SU-DHL-6 (cell line): ENCODE results near the gene ADAMTS17.

Source experiments
- H2AFZ ChIP-seq: fragments of 200-600 bp; sonication (generic); 2 replicates; pipeline ENCODE4 v1.6.1; 2014; ENCODE audit warnings: low read depth, mild to moderate bottlenecking, moderate library complexity, mixed read lengths, antibody characterized with exemption, low read length; ENCODE audit not compliant: severe bottlenecking
- H3F3A ChIP-seq: fragments of 200-600 bp; shearing (Covaris generic); 2 replicates; pipeline ENCODE4 v1.6.0; 2016; ENCODE audit warnings: antibody characterized with exemption, mild to moderate bottlenecking; ENCODE audit not compliant: insufficient read depth
- H3K27ac ChIP-seq: fragments of 200-600 bp; sonication (generic); 2 replicates; pipeline ENCODE4 v1.5.1; 2016; ENCODE audit warnings: low read depth, mild to moderate bottlenecking, low read length, moderate library complexity, mixed read lengths
- H3K27me3 ChIP-seq: fragments of 200-600 bp; sonication (generic), shearing (Covaris generic); 2 replicates; pipeline ENCODE4 v1.6.0; 2014; ENCODE audit warnings: mild to moderate bottlenecking, low read length
- H3K36me3 ChIP-seq: fragments of 200-600 bp; sonication (generic); 2 replicates; pipeline ENCODE4 v1.6.1; 2014; ENCODE audit warnings: mild to moderate bottlenecking, low read length, mixed read lengths
- H3K4me2 ChIP-seq: fragments of 300-600, 200-600 bp; shearing (Covaris generic), sonication (generic); 2 replicates; pipeline ENCODE4 v1.6.0; 2014; ENCODE audit warnings: low read length, low read depth, mild to moderate bottlenecking; ENCODE audit not compliant: poor library complexity, severe bottlenecking
- H3K4me3 ChIP-seq: fragments of 200-600 bp; sonication (generic); 2 replicates; pipeline ENCODE4 v1.5.1; 2014; ENCODE audit warnings: antibody characterized with exemption, low read length, mild to moderate bottlenecking, mixed read lengths; ENCODE audit not compliant: insufficient read depth, poor library complexity, severe bottlenecking
- H3K79me2 ChIP-seq: fragments of 200-600 bp; sonication (generic); 2 replicates; pipeline ENCODE4 v1.6.1; 2014; ENCODE audit warnings: mild to moderate bottlenecking, low read length, moderate library complexity; ENCODE audit not compliant: insufficient read depth
- H3K9ac ChIP-seq: fragments of 200-600 bp; sonication (generic); 2 replicates; pipeline ENCODE4 v1.7.0; 2014; ENCODE audit warnings: mild to moderate bottlenecking, low read length
- H3K9me2 ChIP-seq: fragments of 200-600 bp; sonication (generic); replicated peaks from 2 replicates; pipeline ENCODE4 v1.6.1; 2014; ENCODE audit warnings: low read length; ENCODE audit not compliant: insufficient read depth
- H3K9me3 ChIP-seq: fragments of 200-600 bp; sonication (generic); 2 replicates; pipeline ENCODE4 v1.6.1; 2014; ENCODE audit warnings: low read length, mixed read lengths; ENCODE audit not compliant: insufficient read depth
- H4K20me1 ChIP-seq: fragments of 200-600 bp; sonication (generic); 2 replicates; pipeline ENCODE4 v1.6.1; 2014; ENCODE audit warnings: low read depth, mild to moderate bottlenecking, antibody characterized with exemption, low read length, moderate library complexity, mixed read lengths
- CTCF ChIP-seq: fragments of 200-600 bp; sonication (generic); IDR thresholded peaks from one replicate; pipeline ENCODE4 v1.5.1; 2017; ENCODE audit warnings: antibody characterized with exemption, mild to moderate bottlenecking, low read length, moderate library complexity; ENCODE audit not compliant: insufficient read depth, poor library complexity, severe bottlenecking
- EZH2phosphoT487 ChIP-seq: fragments of 200-600 bp; sonication (generic), shearing (Covaris generic); conservative IDR thresholded peaks from 2 replicates; pipeline ENCODE4 v1.6.1; 2018; ENCODE audit warnings: mild to moderate bottlenecking, antibody characterized with exemption, low read length, moderate library complexity, mixed read lengths

The ADAMTS17 gene

GRCh38 chr15:100261302-100262240, 80.2 kb downstream of the ADAMTS17 start:
- H3F3A ChIP-seq = no peaks in the 10 kb centered on the region
- no peak overlapping the region for H3K4me3 ChIP-seq
- no peaks in the 10 kb centered on the region for H3K9me2 ChIP-seq
- no peaks in the 10 kb centered on the region for H3K27me3 ChIP-seq
- H3K36me3 ChIP-seq = no peaks in the 10 kb centered on the region
- TF ChIP-seq EZH2phosphoT487 (no peak), CTCF (no peak)
- H2AFZ ChIP-seq = no peak overlapping the region
- H3K9me3 ChIP-seq = no peaks in the 10 kb centered on the region
- no peak overlapping the region for H3K4me2 ChIP-seq
- H4K20me1 ChIP-seq = no peaks in the 10 kb centered on the region
- H3K9ac ChIP-seq = no peak overlapping the region
- no peaks in the 10 kb centered on the region for H3K79me2 ChIP-seq
- no peak overlapping the region for H3K27ac ChIP-seq

GRCh38 chr15:100259266-100259665, 82.5 kb downstream of the ADAMTS17 start:
- Histone ChIP-seq H3K36me3 (no peaks in the 10 kb centered on the region), H3K79me2 (no peaks in the 10 kb centered on the region), H3K4me2 (no peak overlapping the region), H3K27me3 (no peaks in the 10 kb centered on the region), H3K9me3 (no peaks in the 10 kb centered on the region), H3F3A (no peaks in the 10 kb centered on the region), H3K9ac (no peak overlapping the region), H3K4me3 (no peak overlapping the region), H3K27ac (no peak overlapping the region), H2AFZ (no peak overlapping the region), H3K9me2 (no peaks in the 10 kb centered on the region), H4K20me1 (no peaks in the 10 kb centered on the region)
- TF ChIP-seq CTCF (no peak), EZH2phosphoT487 (no peak)

- no peak overlapping the region for H3K4me2 ChIP-seq
- H3K9me2 ChIP-seq = no peaks in the 10 kb centered on the region
- no peak overlapping the region for H3K27ac ChIP-seq
- H3K9ac ChIP-seq = no peak overlapping the region
- no peaks in the 10 kb centered on the region for H3F3A ChIP-seq
- H3K27me3 ChIP-seq = no peaks in the 10 kb centered on the region
- H3K9me3 ChIP-seq = no peaks in the 10 kb centered on the region
- no peak overlapping the region for H2AFZ ChIP-seq
- no peaks in the 10 kb centered on the region for H3K79me2 ChIP-seq
- TF ChIP-seq CTCF (no peak), EZH2phosphoT487 (no peak)
- H3K4me3 ChIP-seq = no peak overlapping the region
- no peaks in the 10 kb centered on the region for H4K20me1 ChIP-seq
- no peaks in the 10 kb centered on the region for H3K36me3 ChIP-seq
These were observed 84.7 kb downstream of the ADAMTS17 start for GRCh38 chr15:100256970-100257650.
